IPS-18a (cell line): Measurements from ENCODE around the gene TXNDC16.

Source experiments
- H3K27ac ChIP-seq: one replicate; pipeline ENCODE4 v1.5.1; 2013; ENCODE audit warnings: low read length
- H3K27me3 ChIP-seq: one replicate; pipeline ENCODE4 v1.6.1; 2013; ENCODE audit warnings: mild to moderate bottlenecking, low read length; ENCODE audit not compliant: control insufficient read depth, insufficient read depth
- H3K36me3 ChIP-seq: one replicate; pipeline ENCODE4 v1.6.1; 2013; ENCODE audit warnings: low read depth, low read length; ENCODE audit not compliant: control insufficient read depth
- H3K4me1 ChIP-seq: one replicate; pipeline ENCODE4 v1.6.1; 2013; ENCODE audit warnings: low read depth, low read length; ENCODE audit not compliant: control insufficient read depth
- H3K4me3 ChIP-seq: one replicate; pipeline ENCODE4 v1.5.1; 2013; ENCODE audit warnings: low read length
- H3K9ac ChIP-seq: one replicate; pipeline ENCODE4 v1.6.1; 2013; ENCODE audit warnings: mild to moderate bottlenecking, low read length, moderate library complexity
- H3K9me3 ChIP-seq: one replicate; pipeline ENCODE4 v1.6.1; 2013; ENCODE audit warnings: low read depth, low read length; ENCODE audit not compliant: control insufficient read depth

The TXNDC16 gene

GRCh38 chr14:52442166-52442565, 110.1 kb downstream of the TXNDC16 start:
- Histone ChIP-seq H3K36me3 (peaks cover 3% of the 10 kb centered on the region), H3K4me3 (no peak overlapping the region), H3K27me3 (no peaks in the 10 kb centered on the region), H3K9me3 (no peaks in the 10 kb centered on the region), H3K27ac (no peak overlapping the region), H3K9ac (no peak overlapping the region), H3K4me1 (no peaks in the 10 kb centered on the region)

GRCh38 chr14:52439476-52439875, 112.8 kb downstream of the TXNDC16 start:
- H3K36me3 ChIP-seq = peaks cover 3% of the 10 kb centered on the region
- H3K9ac ChIP-seq = no peak overlapping the region
- no peak overlapping the region for H3K4me3 ChIP-seq
- no peak overlapping the region for H3K27ac ChIP-seq
- no peaks in the 10 kb centered on the region for H3K9me3 ChIP-seq
- H3K27me3 ChIP-seq = no peaks in the 10 kb centered on the region
- H3K4me1 ChIP-seq = no peaks in the 10 kb centered on the region

- H3K9ac ChIP-seq = no peak overlapping the region
- no peak overlapping the region for H3K27ac ChIP-seq
- no peak overlapping the region for H3K4me3 ChIP-seq
- no peaks in the 10 kb centered on the region for H3K27me3 ChIP-seq
- no peaks in the 10 kb centered on the region for H3K4me1 ChIP-seq
- H3K36me3 ChIP-seq = peaks cover 3% of the 10 kb centered on the region
- H3K9me3 ChIP-seq = no peaks in the 10 kb centered on the region
Measured at GRCh38 chr14:52434955-52435354, 117.3 kb downstream of the TXNDC16 start.

GRCh38 chr14:52430474-52430873, 121.8 kb downstream of the TXNDC16 start:
- H3K9ac ChIP-seq = no peak overlapping the region
- no peaks in the 10 kb centered on the region for H3K9me3 ChIP-seq
- no peaks in the 10 kb centered on the region for H3K36me3 ChIP-seq
- no peak overlapping the region for H3K27ac ChIP-seq
- no peaks in the 10 kb centered on the region for H3K4me1 ChIP-seq
- H3K27me3 ChIP-seq = no peaks in the 10 kb centered on the region
- H3K4me3 ChIP-seq = no peak overlapping the region

- no peaks in the 10 kb centered on the region for H3K27me3 ChIP-seq
- no peaks in the 10 kb centered on the region for H3K9me3 ChIP-seq
- H3K36me3 ChIP-seq = no peaks in the 10 kb centered on the region
- no peaks in the 10 kb centered on the region for H3K4me1 ChIP-seq
- H3K27ac ChIP-seq = no peak overlapping the region
- no peak overlapping the region for H3K9ac ChIP-seq
- H3K4me3 ChIP-seq = no peak overlapping the region
Measured at GRCh38 chr14:52429451-52429850, 122.9 kb downstream of the TXNDC16 start.

GRCh38 chr14:52427460-52427859, 124.8 kb downstream of the TXNDC16 start:
- no peak overlapping the region for H3K9ac ChIP-seq
- no peaks in the 10 kb centered on the region for H3K9me3 ChIP-seq
- no peaks in the 10 kb centered on the region for H3K27me3 ChIP-seq
- H3K4me3 ChIP-seq = no peak overlapping the region
- H3K27ac ChIP-seq = no peak overlapping the region
- H3K4me1 ChIP-seq = no peaks in the 10 kb centered on the region
- no peaks in the 10 kb centered on the region for H3K36me3 ChIP-seq

- no peaks in the 10 kb centered on the region for H3K36me3 ChIP-seq
- H3K4me3 ChIP-seq = no peak overlapping the region
- H3K4me1 ChIP-seq = no peaks in the 10 kb centered on the region
- H3K9ac ChIP-seq = no peak overlapping the region
- no peaks in the 10 kb centered on the region for H3K27me3 ChIP-seq
- H3K27ac ChIP-seq = no peak overlapping the region
- H3K9me3 ChIP-seq = no peaks in the 10 kb centered on the region
Measured at GRCh38 chr14:52422650-52423356, 129.5 kb downstream of the TXNDC16 start.

- no peak overlapping the region for H3K27ac ChIP-seq
- H3K9me3 ChIP-seq = no peaks in the 10 kb centered on the region
- H3K36me3 ChIP-seq = no peaks in the 10 kb centered on the region
- no peak overlapping the region for H3K9ac ChIP-seq
- H3K4me3 ChIP-seq = no peak overlapping the region
- no peaks in the 10 kb centered on the region for H3K4me1 ChIP-seq
- no peaks in the 10 kb centered on the region for H3K27me3 ChIP-seq
Measured at GRCh38 chr14:52417139-52417538, 135.2 kb downstream of the TXNDC16 start.

- Histone ChIP-seq H3K4me3 (no peak overlapping the region), H3K36me3 (no peaks in the 10 kb centered on the region), H3K9me3 (no peaks in the 10 kb centered on the region), H3K27me3 (no peaks in the 10 kb centered on the region), H3K4me1 (no peaks in the 10 kb centered on the region), H3K9ac (no peak overlapping the region), H3K27ac (no peak overlapping the region)
Measured at GRCh38 chr14:52413729-52414408, 138.4 kb downstream of the TXNDC16 start.

GRCh38 chr14:52412426-52412825, 139.9 kb downstream of the TXNDC16 start:
- Histone ChIP-seq H3K9me3 (no peaks in the 10 kb centered on the region), H3K4me3 (no peak overlapping the region), H3K36me3 (no peaks in the 10 kb centered on the region), H3K4me1 (no peaks in the 10 kb centered on the region), H3K27ac (no peak overlapping the region), H3K27me3 (no peaks in the 10 kb centered on the region), H3K9ac (no peak overlapping the region)

GRCh38 chr14:52405314-52405713, 147.0 kb downstream of the TXNDC16 start:
- no peaks in the 10 kb centered on the region for H3K27me3 ChIP-seq
- no peaks in the 10 kb centered on the region for H3K9me3 ChIP-seq
- H3K36me3 ChIP-seq = no peaks in the 10 kb centered on the region
- H3K9ac ChIP-seq = no peak overlapping the region
- H3K4me3 ChIP-seq = no peak overlapping the region
- no peak overlapping the region for H3K27ac ChIP-seq
- H3K4me1 ChIP-seq = no peaks in the 10 kb centered on the region
